ENCODE results near the gene C10orf143.

Gene C10orf143

GRCh38 chr10:130014263-130015074 is 96.2 kb downstream of the C10orf143 start:
- DNase-seq, result no peak

All from fibroblast of skin of abdomen (primary cell).